GM12878 (cell line): Measurements from ENCODE around the gene SORL1. TPM values are rescaled to one million over a fixed set of nuclear protein-coding genes. Genes with fewer than 3 reads are reported as not detected.

Experiments
- CBFB ChIP-seq: IDR thresholded peaks from 2 replicates; pipeline ENCODE4 v1.6.1; 2016; ENCODE audit warnings: antibody characterized with exemption, low read depth
- ETV6 ChIP-seq, 2 experiments: fragments of 450-650 bp in 1 of 2; IDR thresholded peaks in 1 of 2; conservative IDR thresholded peaks in 1 of 2; 2 replicates each; pipeline ENCODE4 v1.6.1; 2014; ENCODE audit warnings: antibody characterized with exemption in 1 of 2, borderline replicate concordance in 1 of 2, low read depth in 1 of 2, mild to moderate bottlenecking in 1 of 2, moderate library complexity in 1 of 2
- MLLT1 ChIP-seq: fragments of 450-650 bp; IDR thresholded peaks from 2 replicates; pipeline ENCODE4 v1.6.1; 2016; ENCODE audit warnings: mild to moderate bottlenecking
- NFIC ChIP-seq: IDR thresholded peaks from 2 replicates; pipeline ENCODE4 v1.6.1; 2012; ENCODE audit warnings: low read depth, mild to moderate bottlenecking, inconsistent platforms, low read length, moderate library complexity
- NR2F1 ChIP-seq: fragments of 450-650 bp; conservative IDR thresholded peaks from 2 replicates; pipeline ENCODE4 v1.6.1; 2017; ENCODE audit warnings: mild to moderate bottlenecking
- PAX5 ChIP-seq: IDR thresholded peaks from 2 replicates; pipeline ENCODE4 v1.6.1; 2011; ENCODE audit warnings: low read depth, low read length, borderline replicate concordance
- PBX3 ChIP-seq: IDR thresholded peaks from 2 replicates; pipeline ENCODE4 v1.6.1; 2011; ENCODE audit warnings: mild to moderate bottlenecking, low read depth, low read length, moderate library complexity; ENCODE audit not compliant: insufficient replicate concordance
- PRDM15 ChIP-seq: fragments of 450-650 bp; formaldehyde crosslinking; IDR thresholded peaks from 2 replicates; pipeline ENCODE4 v1.4.0; 2020; ENCODE audit warnings: mild to moderate bottlenecking, moderate library complexity
- SMAD1 ChIP-seq: fragments of 450-650 bp; IDR thresholded peaks from 2 replicates; pipeline ENCODE4 v1.6.1; 2018; ENCODE audit warnings: mild to moderate bottlenecking, low read depth; ENCODE audit not compliant: partially characterized antibody
- SP1 ChIP-seq: IDR thresholded peaks from one replicate; pipeline ENCODE4 v1.6.1; 2011; ENCODE audit warnings: low read depth, low read length
- STAT1 ChIP-seq: fragments of 450-650 bp; conservative IDR thresholded peaks from 2 replicates; pipeline ENCODE4 v1.6.1; 2014; ENCODE audit warnings: antibody characterized with exemption, mild to moderate bottlenecking
- TCF3 ChIP-seq: IDR thresholded peaks from 2 replicates; pipeline ENCODE4 v1.6.1; 2012; ENCODE audit warnings: low read depth, mild to moderate bottlenecking, low read length, borderline replicate concordance; ENCODE audit not compliant: insufficient read depth
- ZNF592 ChIP-seq: fragments of 450-650 bp; IDR thresholded peaks from 2 replicates; pipeline ENCODE4 v1.6.1; 2017; ENCODE audit warnings: mild to moderate bottlenecking, moderate library complexity
- ZNF687 ChIP-seq: fragments of 450-650 bp; IDR thresholded peaks from 2 replicates; pipeline ENCODE4 v1.6.1; 2017; ENCODE audit warnings: mild to moderate bottlenecking, moderate library complexity
- polyA plus RNA-seq, 11 experiments: library from polyadenylated mRNA; depleted of rRNA in 4 of 11; unstranded in 6 of 11; stranded (reverse) in 5 of 11; fragments of >200 nt; fragmentation: Nextera tagmentation in 4 of 11; fragmentation: Illumina TruSeq in 1 of 11; extraction: Ambion mirVana in 4 of 11; extraction: Trizol in 1 of 11; gene quantifications; 1 replicate in 1 of 11; 2 replicates in 10 of 11; pipeline versions ENCODE4 v1.2.1 to v1.2.3, GENCODE V29; 2011 to 2016; ENCODE audit warnings: inconsistent platforms in 2 of 11, missing spikeins in 2 of 11, low read depth in 1 of 11
- total RNA-seq, 4 experiments: library from RNA; depleted of rRNA in 3 of 4; stranded (reverse); fragments of >200 nt in 3 of 4; fragmentation: Illumina TruSeq in 1 of 4; extraction: Trizol in 1 of 4; gene quantifications; 2 replicates each; pipeline versions ENCODE4 v1.2.1 to v1.2.3, GENCODE V29; 2013 to 2021

Gene SORL1
- total and polyA plus RNA-seq, 10 of the 15 experiments (the other 5 are each of a cell fraction or from before 2014, with no cell fraction given): 20.2 to 107 (median 59.9) TPM

GRCh38 chr11:121417055-121417551 is 35.0 kb upstream of the SORL1 start (continued):
- TF ChIP-seq PBX3: no peak
- TF ChIP-seq SMAD1: peak; percentile 74
- TF ChIP-seq SP1: peak; percentile 51
- TF ChIP-seq ZNF687: peak; percentile 67
- TF ChIP-seq CBFB: peak; percentile 90
- peak; percentile 84 for TF ChIP-seq PAX5
- peak; percentile 70 for TF ChIP-seq NR2F1
- peak in 1 of 2 experiments; percentile 35; a peak in 1 of 4 replicates for TF ChIP-seq ETV6 (conservative IDR thresholded peaks at IDR 0.05 in 1 of 2, IDR thresholded peaks at IDR 0.05 in 1 of 2; ENCODE audit: borderline replicate concordance in 1 of 2, low read depth in 1 of 2)
- TF ChIP-seq TCF3: peak; percentile 89; the same call in 1 of the 2 replicates
- peak; percentile 64; the same call in 1 of the 2 replicates for TF ChIP-seq NFIC
- TF ChIP-seq PRDM15: no peak
- peak; percentile 59 for TF ChIP-seq MLLT1
- no peak for TF ChIP-seq STAT1
- TF ChIP-seq ZNF592: 0 out of 2 replicates have a peak, but pooled peaks have one; percentile 9
